ENCODE results near the gene ANKRD36.
"Not testable (repeated sequence)": the region's sequence is repeated elsewhere in the genome, so short reads cannot be mapped to it uniquely, and the experiment has no call there.

Gene ANKRD36

DNA sequence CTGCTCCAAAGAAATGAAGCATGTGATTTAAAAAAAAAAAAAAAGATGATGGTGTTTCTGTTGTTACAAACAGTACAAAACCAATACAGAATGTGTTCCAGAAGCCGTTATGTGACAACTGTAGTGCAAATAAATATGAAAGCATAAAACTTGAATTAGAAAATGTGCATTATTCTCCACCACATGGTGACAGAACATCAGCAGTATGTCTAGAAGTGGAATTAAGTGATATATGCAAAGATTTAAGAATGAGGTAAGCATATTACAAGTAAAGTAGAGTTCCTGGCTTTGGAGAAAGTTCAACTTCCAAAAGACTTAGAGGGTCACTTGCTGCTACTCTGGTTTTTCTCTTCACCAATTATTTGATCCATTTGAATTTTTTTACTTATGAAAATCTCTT lies 120.0 kb downstream of the ANKRD36 start:
- H3K4me3 ChIP-seq (ENCODE audit: low read length); H3K4me2 ChIP-seq (ENCODE audit: low read length); H3F3A ChIP-seq (ENCODE audit: control insufficient read depth, insufficient read depth); H3K79me2 ChIP-seq (ENCODE audit: control insufficient read depth, low read length); H4K20me1 ChIP-seq (ENCODE audit: control insufficient read depth, insufficient read depth, low read depth, low read length); H3K27ac ChIP-seq (ENCODE audit: low read depth, low read length); H3K36me3 ChIP-seq (ENCODE audit: control insufficient read depth, low read length); H3K27me3 ChIP-seq (ENCODE audit: control insufficient read depth, low read length); H3K9me3 ChIP-seq (ENCODE audit: control insufficient read depth, insufficient read depth, low read length); H3K4me1 ChIP-seq (ENCODE audit: control insufficient read depth, low read length); H3K9me2 ChIP-seq (replicated peaks; ENCODE audit: control insufficient read depth, low read length): not testable (repeated sequence)

DNA sequence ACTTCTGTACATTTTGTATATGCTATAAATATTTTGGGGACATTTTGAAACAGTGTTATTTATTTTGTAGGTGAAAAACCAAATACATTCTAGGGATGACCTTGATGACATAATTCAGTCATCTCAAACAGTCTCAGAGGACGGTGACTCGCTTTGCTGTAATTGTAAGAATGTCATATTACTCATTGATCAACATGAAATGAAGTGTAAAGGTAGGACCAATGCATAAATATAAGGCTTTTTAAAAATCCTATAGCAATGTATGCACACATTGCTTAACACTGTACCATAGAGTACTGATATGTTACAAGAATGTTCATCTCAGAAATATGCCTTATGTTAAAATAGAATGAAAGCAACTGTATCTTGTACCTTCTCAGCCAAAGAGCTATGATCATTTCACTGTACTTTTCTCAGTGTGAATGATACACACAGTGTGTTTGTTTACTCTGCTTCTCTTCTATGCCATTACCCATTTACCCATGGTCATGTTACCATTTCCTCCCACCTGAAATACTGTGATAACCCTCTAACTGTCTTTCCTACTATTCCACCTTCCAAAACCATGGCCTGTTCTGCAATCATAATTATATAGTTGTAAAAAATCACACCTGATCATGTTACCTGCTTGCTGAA lies 120.8 kb downstream of the ANKRD36 start:
- H3F3A ChIP-seq (ENCODE audit: control insufficient read depth, insufficient read depth); H3K27me3 ChIP-seq (ENCODE audit: control insufficient read depth, low read length); H3K79me2 ChIP-seq (ENCODE audit: control insufficient read depth, low read length); H3K36me3 ChIP-seq (ENCODE audit: control insufficient read depth, low read length); H3K9me2 ChIP-seq (replicated peaks; ENCODE audit: control insufficient read depth, low read length); H3K9me3 ChIP-seq (ENCODE audit: control insufficient read depth, insufficient read depth, low read length); H3K4me1 ChIP-seq (ENCODE audit: control insufficient read depth, low read length); H3K27ac ChIP-seq (ENCODE audit: low read depth, low read length); H3K4me2 ChIP-seq (ENCODE audit: low read length); H4K20me1 ChIP-seq (ENCODE audit: control insufficient read depth, insufficient read depth, low read depth, low read length); H3K4me3 ChIP-seq (ENCODE audit: low read length): not testable (repeated sequence)

DNA sequence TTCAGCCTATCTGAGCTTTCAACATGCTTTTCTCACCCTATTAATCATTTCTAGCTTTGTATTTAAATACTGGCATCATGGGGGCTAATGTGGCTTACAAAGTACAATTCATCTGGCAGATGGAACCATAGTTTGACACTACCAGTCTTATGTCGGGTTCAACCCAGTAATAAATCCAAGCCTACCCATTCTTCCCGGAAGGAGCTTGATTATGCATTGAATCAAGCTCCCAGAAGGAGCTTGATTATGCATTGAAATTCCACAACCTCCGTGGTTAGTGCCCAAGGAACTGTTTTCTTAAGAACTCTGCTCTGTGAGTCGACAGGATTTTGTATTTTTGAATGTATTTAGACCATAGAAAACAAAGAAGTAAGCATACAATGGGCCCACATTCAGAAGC lies 148.2 kb downstream of the ANKRD36 start:
- H3K79me2 ChIP-seq (ENCODE audit: control insufficient read depth, low read length); H3K9me2 ChIP-seq (replicated peaks; ENCODE audit: control insufficient read depth, low read length); H3K9me3 ChIP-seq (ENCODE audit: control insufficient read depth, insufficient read depth, low read length); H3K4me3 ChIP-seq (ENCODE audit: low read length); H3K27me3 ChIP-seq (ENCODE audit: control insufficient read depth, low read length); H3K4me1 ChIP-seq (ENCODE audit: control insufficient read depth, low read length); H3K36me3 ChIP-seq (ENCODE audit: control insufficient read depth, low read length); H3K27ac ChIP-seq (ENCODE audit: low read depth, low read length); H3F3A ChIP-seq (ENCODE audit: control insufficient read depth, insufficient read depth); H3K4me2 ChIP-seq (ENCODE audit: low read length); H4K20me1 ChIP-seq (ENCODE audit: control insufficient read depth, insufficient read depth, low read depth, low read length): not testable (repeated sequence)

DNA sequence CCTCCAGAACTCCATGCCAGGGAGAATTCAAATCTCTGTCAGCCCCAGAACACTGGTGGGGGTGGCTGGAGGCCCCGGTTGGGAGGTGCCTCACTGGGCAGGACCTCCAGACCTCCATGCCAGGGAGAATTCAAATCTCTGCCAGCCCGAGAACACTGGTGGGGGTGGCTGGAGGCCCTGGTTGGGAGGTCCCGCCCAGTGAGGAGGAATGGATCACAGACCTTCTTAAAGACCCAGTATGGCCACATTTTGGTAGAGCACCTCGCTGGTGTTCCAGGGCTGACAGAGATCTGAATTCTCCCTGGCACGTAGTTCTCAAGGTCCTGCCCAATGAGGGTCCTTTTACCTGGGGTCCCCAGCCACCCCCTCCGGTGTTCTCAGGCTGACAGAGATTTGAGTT lies 153.5 kb downstream of the ANKRD36 start:
- not testable (repeated sequence) for H3K4me1 ChIP-seq (ENCODE audit: control insufficient read depth, low read length); H3K36me3 ChIP-seq (ENCODE audit: control insufficient read depth, low read length); H3K27me3 ChIP-seq (ENCODE audit: control insufficient read depth, low read length); H4K20me1 ChIP-seq (ENCODE audit: control insufficient read depth, insufficient read depth, low read depth, low read length); H3K79me2 ChIP-seq (ENCODE audit: control insufficient read depth, low read length); H3K9me3 ChIP-seq (ENCODE audit: control insufficient read depth, insufficient read depth, low read length); H3K27ac ChIP-seq (ENCODE audit: low read depth, low read length); H3F3A ChIP-seq (ENCODE audit: control insufficient read depth, insufficient read depth); H3K4me3 ChIP-seq (ENCODE audit: low read length); H3K4me2 ChIP-seq (ENCODE audit: low read length); H3K9me2 ChIP-seq (replicated peaks; ENCODE audit: control insufficient read depth, low read length)

DNA sequence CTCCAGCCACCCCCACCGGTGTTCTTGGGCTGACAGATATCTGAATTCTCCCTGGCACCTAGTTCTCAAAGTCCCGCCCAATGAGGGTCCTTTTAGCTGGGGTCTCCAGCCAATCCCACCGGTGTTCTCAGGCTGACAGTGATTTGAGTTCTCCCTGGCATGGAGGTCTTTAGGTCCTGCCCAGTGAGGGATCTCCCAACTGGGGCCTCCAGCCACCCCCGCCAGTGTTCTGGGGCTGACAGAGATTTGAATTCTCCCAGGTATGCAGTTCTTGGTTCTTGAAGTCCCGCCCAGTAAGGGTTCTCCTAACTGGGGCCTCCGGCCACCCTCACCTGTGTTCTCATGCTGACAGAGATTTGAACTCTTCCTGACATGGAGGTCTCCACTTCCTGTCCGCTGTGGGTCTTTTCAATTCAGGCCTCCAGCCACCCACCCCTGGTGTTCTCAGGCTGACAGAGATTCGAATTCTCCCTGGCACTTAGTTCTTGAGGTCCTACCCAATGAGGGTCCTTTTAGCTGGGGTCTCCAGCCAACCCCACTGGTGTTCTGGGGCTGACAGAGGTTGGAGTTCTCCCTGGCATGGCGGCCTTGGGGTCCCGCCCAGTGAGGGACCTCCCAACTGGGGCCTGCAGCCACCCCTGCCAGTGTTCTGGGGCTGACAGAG lies 154.6 kb downstream of the ANKRD36 start:
- H3K79me2 ChIP-seq (ENCODE audit: control insufficient read depth, low read length) = no peaks in the 10 kb centered on the region
- H3K4me3 ChIP-seq (ENCODE audit: low read length) = no peak overlapping the region
- H3K27ac ChIP-seq (ENCODE audit: low read depth, low read length) = no peak overlapping the region
- no peaks in the 10 kb centered on the region for H3K36me3 ChIP-seq (ENCODE audit: control insufficient read depth, low read length)
- H3K9me3 ChIP-seq (ENCODE audit: control insufficient read depth, insufficient read depth, low read length) = no peaks in the 10 kb centered on the region
- H4K20me1 ChIP-seq (ENCODE audit: control insufficient read depth, insufficient read depth, low read depth, low read length) = no peaks in the 10 kb centered on the region
- no peak overlapping the region for H3K4me2 ChIP-seq (ENCODE audit: low read length)
- no peaks in the 10 kb centered on the region for H3K27me3 ChIP-seq (ENCODE audit: control insufficient read depth, low read length)
- no peaks in the 10 kb centered on the region for H3K4me1 ChIP-seq (ENCODE audit: control insufficient read depth, low read length)
- TF ChIP-seq EZH2phosphoT487 (IDR thresholded peaks at IDR 0.05; ENCODE audit: borderline replicate concordance, low read length) = no peak
- TF ChIP-seq, protein P1, sequence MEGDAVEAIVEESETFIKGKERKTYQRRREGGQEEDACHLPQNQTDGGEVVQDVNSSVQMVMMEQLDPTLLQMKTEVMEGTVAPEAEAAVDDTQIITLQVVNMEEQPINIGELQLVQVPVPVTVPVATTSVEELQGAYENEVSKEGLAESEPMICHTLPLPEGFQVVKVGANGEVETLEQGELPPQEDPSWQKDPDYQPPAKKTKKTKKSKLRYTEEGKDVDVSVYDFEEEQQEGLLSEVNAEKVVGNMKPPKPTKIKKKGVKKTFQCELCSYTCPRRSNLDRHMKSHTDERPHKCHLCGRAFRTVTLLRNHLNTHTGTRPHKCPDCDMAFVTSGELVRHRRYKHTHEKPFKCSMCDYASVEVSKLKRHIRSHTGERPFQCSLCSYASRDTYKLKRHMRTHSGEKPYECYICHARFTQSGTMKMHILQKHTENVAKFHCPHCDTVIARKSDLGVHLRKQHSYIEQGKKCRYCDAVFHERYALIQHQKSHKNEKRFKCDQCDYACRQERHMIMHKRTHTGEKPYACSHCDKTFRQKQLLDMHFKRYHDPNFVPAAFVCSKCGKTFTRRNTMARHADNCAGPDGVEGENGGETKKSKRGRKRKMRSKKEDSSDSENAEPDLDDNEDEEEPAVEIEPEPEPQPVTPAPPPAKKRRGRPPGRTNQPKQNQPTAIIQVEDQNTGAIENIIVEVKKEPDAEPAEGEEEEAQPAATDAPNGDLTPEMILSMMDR (IDR thresholded peaks at IDR 0.05; ENCODE audit: low read depth, low read length, poor library complexity, severe bottlenecking) = no peak
- H3F3A ChIP-seq (ENCODE audit: control insufficient read depth, insufficient read depth) = no peaks in the 10 kb centered on the region
- no peaks in the 10 kb centered on the region for H3K9me2 ChIP-seq (replicated peaks; ENCODE audit: control insufficient read depth, low read length)

DNA sequence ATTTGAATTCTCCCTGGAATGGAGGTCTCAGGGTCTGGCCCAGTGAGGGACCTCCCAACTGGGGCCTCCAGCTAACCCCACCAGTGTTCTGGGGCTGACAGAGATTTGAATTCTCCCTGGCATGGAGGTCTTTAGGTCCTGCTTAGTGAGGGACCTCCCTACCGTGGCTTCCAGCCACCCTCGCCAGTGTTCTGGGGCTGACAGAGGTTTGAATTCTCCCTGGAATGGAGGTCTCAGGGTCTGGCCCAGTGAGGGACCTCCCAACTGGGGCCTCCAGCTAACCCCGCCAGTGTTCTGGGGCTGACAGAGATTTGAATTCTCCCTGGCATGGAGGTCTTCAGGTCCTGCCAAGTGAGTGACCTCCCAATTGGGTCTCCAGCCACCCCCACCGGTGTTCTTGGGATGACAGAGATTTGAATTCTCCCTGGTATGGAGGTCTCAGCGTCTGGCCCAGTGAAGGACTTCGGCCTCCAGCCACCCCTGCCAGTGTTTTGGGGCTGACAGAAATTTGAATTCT lies 155.2 kb downstream of the ANKRD36 start:
- H3F3A ChIP-seq (ENCODE audit: control insufficient read depth, insufficient read depth); H3K4me3 ChIP-seq (ENCODE audit: low read length): not testable (repeated sequence)

DNA sequence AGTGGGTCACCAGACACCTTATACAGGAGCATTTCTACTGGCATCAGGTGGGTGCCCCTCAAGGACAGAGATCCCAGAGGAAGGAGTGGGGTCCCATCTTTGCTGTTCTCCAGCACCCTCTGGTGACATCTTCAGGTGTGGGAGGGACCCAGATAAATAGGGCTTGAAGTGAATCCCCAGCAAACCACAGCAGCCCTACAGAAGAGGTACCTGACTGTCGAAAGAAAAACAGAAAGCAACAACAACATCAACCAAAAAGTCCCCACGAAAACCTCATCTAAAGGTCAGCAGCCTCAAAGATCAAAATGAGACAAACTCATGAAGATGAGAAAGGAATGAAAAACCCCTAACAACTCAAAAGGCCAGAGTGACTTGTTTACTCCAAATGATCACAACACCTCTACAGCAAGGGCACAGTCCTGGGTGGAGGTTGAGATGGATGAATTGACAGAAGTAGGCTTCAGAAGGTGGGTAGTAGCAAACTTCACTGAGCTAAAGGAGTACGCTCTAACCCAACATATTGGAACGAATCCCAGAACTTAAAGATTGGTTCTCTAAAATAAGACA lies 163.4 kb downstream of the ANKRD36 start:
- not testable (repeated sequence) for H3K4me2 ChIP-seq (ENCODE audit: low read length); H3K27me3 ChIP-seq (ENCODE audit: control insufficient read depth, low read length); H3K4me1 ChIP-seq (ENCODE audit: control insufficient read depth, low read length); H3K27ac ChIP-seq (ENCODE audit: low read depth, low read length); H3K9me2 ChIP-seq (replicated peaks; ENCODE audit: control insufficient read depth, low read length); H3K9me3 ChIP-seq (ENCODE audit: control insufficient read depth, insufficient read depth, low read length); H3K79me2 ChIP-seq (ENCODE audit: control insufficient read depth, low read length); H3F3A ChIP-seq (ENCODE audit: control insufficient read depth, insufficient read depth); H3K4me3 ChIP-seq (ENCODE audit: low read length); H3K36me3 ChIP-seq (ENCODE audit: control insufficient read depth, low read length); H4K20me1 ChIP-seq (ENCODE audit: control insufficient read depth, insufficient read depth, low read depth, low read length)

More for the DNA sequence above, 155.2 kb downstream of the ANKRD36 start:
- H3K9me2 ChIP-seq (replicated peaks; ENCODE audit: control insufficient read depth, low read length); H3K27me3 ChIP-seq (ENCODE audit: control insufficient read depth, low read length); H3K27ac ChIP-seq (ENCODE audit: low read depth, low read length); H4K20me1 ChIP-seq (ENCODE audit: control insufficient read depth, insufficient read depth, low read depth, low read length); H3K4me2 ChIP-seq (ENCODE audit: low read length); H3K9me3 ChIP-seq (ENCODE audit: control insufficient read depth, insufficient read depth, low read length); H3K4me1 ChIP-seq (ENCODE audit: control insufficient read depth, low read length); H3K79me2 ChIP-seq (ENCODE audit: control insufficient read depth, low read length); H3K36me3 ChIP-seq (ENCODE audit: control insufficient read depth, low read length): not testable (repeated sequence)
